MM.1S (cell line): ENCODE data around the gene DSPP.

Experiments
- CTCF ChIP-seq: fragments of 300-600 bp; sonication (generic); IDR thresholded peaks from 2 replicates; pipeline ENCODE4 v1.5.1; 2016; ENCODE audit warnings: antibody characterized with exemption, low read length, mixed read lengths
- EZH2 ChIP-seq: fragments of 300-600 bp; sonication (generic); optimal IDR thresholded peaks from 2 replicates; pipeline ENCODE3; 2017; ENCODE audit warnings: low read depth, mild to moderate bottlenecking, antibody characterized with exemption, low read length, mixed read lengths
- EZH2phosphoT487 ChIP-seq: fragments of 300-600 bp; sonication (generic); IDR thresholded peaks from 2 replicates; pipeline ENCODE4 v1.6.1; 2018; ENCODE audit warnings: antibody characterized with exemption, low read length

DNA sequence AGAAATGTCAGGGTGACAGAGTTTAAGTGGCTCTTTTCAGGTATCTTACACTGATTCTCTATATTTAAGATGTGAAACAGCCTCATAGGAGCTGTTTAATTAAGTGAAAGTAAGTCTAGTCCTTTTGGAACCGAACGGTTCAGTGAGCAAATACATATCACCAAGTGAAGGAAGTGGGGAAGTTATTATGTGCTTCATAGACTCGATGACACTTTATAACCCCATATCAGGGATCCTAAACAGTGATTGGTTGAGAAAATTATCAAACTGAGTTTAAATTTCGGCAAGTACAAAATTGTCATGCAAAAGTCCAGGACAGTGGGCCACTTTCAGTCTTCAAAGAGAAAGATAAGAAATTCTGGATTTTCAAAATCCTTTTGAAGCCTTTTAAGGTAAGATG is at the start of gene DSPP:
- TF ChIP-seq CTCF (no peak), EZH2 (no peak), EZH2phosphoT487 (no peak)
